ENCODE data around the gene PRRC2B. TPM values are rescaled to one million over a fixed set of nuclear protein-coding genes. Genes with fewer than 3 reads are reported as not detected.

Gene PRRC2B
- total RNA-seq, 1 experiment from 2014 or later = 170 TPM

GRCh38 chr9:131461166-131461565 is 67.3 kb downstream of the PRRC2B start:
- Histone ChIP-seq H3K4me3 (replicated peaks in 1 of 2; ENCODE audit: low read depth in 1 of 2, low read length in 2 of 2) (no peak overlapping the region), H3K9me2 (ENCODE audit: insufficient read depth) (no peaks in the 10 kb centered on the region), H4K20me1 (ENCODE audit: insufficient read depth) (peaks cover 8% of the 10 kb centered on the region; the same call in 1 of the 2 replicates), H3K9ac (ENCODE audit: low read length) (no peak overlapping the region), H3K9me3 (ENCODE audit: control insufficient read depth in 1 of 2, insufficient read depth in 1 of 2, low read depth in 1 of 2, low read length in 2 of 2) (no peaks in the 10 kb centered on the region), H3K79me2 (ENCODE audit: insufficient read depth, low read length) (peaks cover 81% of the 10 kb centered on the region), H3K27me3 (ENCODE audit: insufficient read depth, low read length) (no peaks in the 10 kb centered on the region), H2AFZ (ENCODE audit: low read depth, low read length, poor library complexity, severe bottlenecking) (no peak overlapping the region), H3K4me1 (ENCODE audit: control insufficient read depth in 1 of 2, insufficient read depth in 2 of 2, low read length in 2 of 2) (no peaks in the 10 kb centered on the region), H3K4me2 (ENCODE audit: low read length) (no peak overlapping the region), H3K27ac (ENCODE audit: low read depth, low read length) (no peak overlapping the region), H3K36me3 (ENCODE audit: control insufficient read depth in 1 of 2, insufficient read depth in 2 of 2, low read length in 2 of 2) (peaks cover 71 to 73% of the 10 kb centered on the region in 2 experiments)
- intact Hi-C loops (cut with micrococcal nuclease) = no loop called here
- ChIA-PET CTCF (no interaction called here), POLR2A (no interaction called here), RAD21 (ENCODE audit: low non-redundant PET in 1 of 2, low total read pairs in 2 of 2, uncharacterized antibody in 2 of 2, unreplicated experiment in 2 of 2) (no interaction called here)
- DNase-seq (ENCODE audit: low read depth, low spot score) = no peak
- TF ChIP-seq EGR1 (IDR thresholded peaks at IDR 0.05; ENCODE audit: low read depth) = no peak
- TF ChIP-seq MAX (IDR thresholded peaks at IDR 0.05) = no peak
- no peak for TF ChIP-seq CTCF (IDR thresholded peaks at IDR 0.05 in 2 of 3, conservative IDR thresholded peaks at IDR 0.05 in 1 of 3; ENCODE audit: borderline replicate concordance in 1 of 3, insufficient read depth in 1 of 3, low read depth in 2 of 3, low read length in 2 of 3)
- TF ChIP-seq POLR2A (IDR thresholded peaks at IDR 0.05; ENCODE audit: borderline replicate concordance, extremely low read depth, insufficient read depth, insufficient read length) = no peak
- no peak for TF ChIP-seq ELF1 (IDR thresholded peaks at IDR 0.05; ENCODE audit: borderline replicate concordance, low read depth)
- no peak for TF ChIP-seq JUND (IDR thresholded peaks at IDR 0.05)
- no peak for TF ChIP-seq ATF3 (IDR thresholded peaks at IDR 0.05)
- TF ChIP-seq FOSL1 (IDR thresholded peaks at IDR 0.05; ENCODE audit: low read depth) = no peak
- TF ChIP-seq EZH2 (IDR thresholded peaks at IDR 0.05) = no peak
- no peak for TF ChIP-seq CBX3 (IDR thresholded peaks at IDR 0.05; ENCODE audit: low read depth)
- ATAC-seq = no peak
- no TSS peak for BruUV-seq (replicated peaks)

Data from HCT116 (cell line).